Ishikawa (cell line): ENCODE data around the gene ASPDH.

Experiments used
- CEBPB ChIP-seq: IDR thresholded peaks from 2 replicates; pipeline ENCODE4 v1.6.1; 2012
- CREB1 ChIP-seq: IDR thresholded peaks from 2 replicates; pipeline ENCODE4 v1.6.1; 2012; ENCODE audit warnings: low read depth
- EGR1 ChIP-seq: IDR thresholded peaks from 2 replicates; pipeline ENCODE4 v1.6.1; 2012
- EP300 ChIP-seq: IDR thresholded peaks from 2 replicates; pipeline ENCODE4 v1.6.1; 2012; ENCODE audit warnings: borderline replicate concordance
- FOXM1 ChIP-seq: IDR thresholded peaks from 2 replicates; pipeline ENCODE4 v1.6.1; 2012; ENCODE audit warnings: low read depth, borderline replicate concordance
- NFIC ChIP-seq: IDR thresholded peaks from 2 replicates; pipeline ENCODE4 v1.6.1; 2012
- RAD21 ChIP-seq: IDR thresholded peaks from 2 replicates; pipeline ENCODE4 v1.6.1; 2012; ENCODE audit warnings: low read depth
- TAF1 ChIP-seq: IDR thresholded peaks from 2 replicates; pipeline ENCODE4 v1.6.1; 2012; ENCODE audit warnings: low read depth, mild to moderate bottlenecking
- TCF12 ChIP-seq: IDR thresholded peaks from 2 replicates; pipeline ENCODE4 v1.6.1; 2012; ENCODE audit warnings: low read depth
- TEAD4 ChIP-seq: IDR thresholded peaks from 2 replicates; pipeline ENCODE4 v1.6.1; 2012
- YY1 ChIP-seq: IDR thresholded peaks from 2 replicates; pipeline ENCODE4 v1.6.1; 2012; ENCODE audit warnings: low read depth
- ZBTB7A ChIP-seq: IDR thresholded peaks from 2 replicates; pipeline ENCODE4 v1.6.1; 2012; ENCODE audit warnings: low read depth
- TF ChIP-seq, protein P1 (sequence below): IDR thresholded peaks from 2 replicates; pipeline ENCODE4 v1.6.1; 2012
- TF ChIP-seq, protein P2 (sequence below): IDR thresholded peaks from 2 replicates; pipeline ENCODE4 v1.6.1; 2012
- TF ChIP-seq, protein P3 (sequence below): IDR thresholded peaks from 2 replicates; pipeline ENCODE4 v1.6.1; 2012; ENCODE audit warnings: low read depth, mild to moderate bottlenecking

The ASPDH gene

DNA sequence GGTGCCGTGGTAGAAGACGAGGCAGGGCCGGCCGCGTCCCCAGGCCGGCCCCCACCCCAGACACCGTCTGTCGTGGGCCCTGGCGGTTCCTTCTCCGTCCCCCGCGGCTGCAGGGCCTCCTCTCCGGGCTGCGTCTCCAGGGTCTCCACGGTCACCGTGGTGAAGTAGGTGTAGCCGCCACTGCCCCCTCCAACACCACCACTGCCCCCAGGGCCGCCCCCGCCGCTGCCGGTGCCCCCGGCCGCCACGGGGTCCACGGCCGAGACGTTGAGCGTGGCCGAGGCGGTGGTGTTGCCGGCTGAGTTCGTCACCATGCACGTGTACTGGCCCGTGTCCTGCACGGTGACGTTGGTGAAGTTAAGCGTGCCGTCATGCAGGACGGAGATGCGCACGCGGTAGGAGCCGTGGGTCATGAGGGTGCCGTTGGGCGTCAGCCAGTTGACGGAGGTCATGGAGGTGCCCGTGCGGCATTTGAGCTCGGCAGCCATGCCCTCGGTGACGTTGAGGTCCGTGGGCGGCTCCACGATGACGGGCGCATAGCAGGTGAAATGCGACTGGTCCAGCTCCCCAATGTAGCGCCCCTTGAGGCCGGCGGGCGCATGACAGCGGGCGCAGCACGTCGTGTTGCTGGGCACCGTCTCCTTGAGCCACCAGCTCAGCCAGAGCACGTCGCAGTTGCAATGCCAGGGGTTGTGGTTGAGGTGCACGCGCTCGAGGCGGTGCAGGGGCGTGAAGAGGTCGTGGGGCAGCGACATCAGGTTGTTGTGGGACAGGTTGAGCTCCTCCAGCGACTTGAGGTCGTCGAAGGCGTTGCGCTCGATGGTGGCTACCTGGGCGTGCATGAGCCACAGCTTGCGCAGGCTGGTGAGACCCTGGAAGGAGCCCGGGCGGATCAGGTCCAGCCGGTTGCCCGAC lies 4.6 kb upstream of the ASPDH start:
- TF ChIP-seq, protein P1, sequence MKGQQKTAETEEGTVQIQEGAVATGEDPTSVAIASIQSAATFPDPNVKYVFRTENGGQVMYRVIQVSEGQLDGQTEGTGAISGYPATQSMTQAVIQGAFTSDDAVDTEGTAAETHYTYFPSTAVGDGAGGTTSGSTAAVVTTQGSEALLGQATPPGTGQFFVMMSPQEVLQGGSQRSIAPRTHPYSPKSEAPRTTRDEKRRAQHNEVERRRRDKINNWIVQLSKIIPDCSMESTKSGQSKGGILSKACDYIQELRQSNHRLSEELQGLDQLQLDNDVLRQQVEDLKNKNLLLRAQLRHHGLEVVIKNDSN, result no peak
- TF ChIP-seq TEAD4 (no peak), YY1 (no peak), RAD21 (no peak), CREB1 (no peak), EP300 (no peak), CEBPB (no peak), ZBTB7A (no peak), TAF1 (no peak), EGR1 (no peak), TCF12 (no peak), FOXM1 (no peak), NFIC (no peak)
- TF ChIP-seq, protein P2, sequence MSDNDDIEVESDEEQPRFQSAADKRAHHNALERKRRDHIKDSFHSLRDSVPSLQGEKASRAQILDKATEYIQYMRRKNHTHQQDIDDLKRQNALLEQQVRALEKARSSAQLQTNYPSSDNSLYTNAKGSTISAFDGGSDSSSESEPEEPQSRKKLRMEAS, result no peak
- TF ChIP-seq, protein P3, sequence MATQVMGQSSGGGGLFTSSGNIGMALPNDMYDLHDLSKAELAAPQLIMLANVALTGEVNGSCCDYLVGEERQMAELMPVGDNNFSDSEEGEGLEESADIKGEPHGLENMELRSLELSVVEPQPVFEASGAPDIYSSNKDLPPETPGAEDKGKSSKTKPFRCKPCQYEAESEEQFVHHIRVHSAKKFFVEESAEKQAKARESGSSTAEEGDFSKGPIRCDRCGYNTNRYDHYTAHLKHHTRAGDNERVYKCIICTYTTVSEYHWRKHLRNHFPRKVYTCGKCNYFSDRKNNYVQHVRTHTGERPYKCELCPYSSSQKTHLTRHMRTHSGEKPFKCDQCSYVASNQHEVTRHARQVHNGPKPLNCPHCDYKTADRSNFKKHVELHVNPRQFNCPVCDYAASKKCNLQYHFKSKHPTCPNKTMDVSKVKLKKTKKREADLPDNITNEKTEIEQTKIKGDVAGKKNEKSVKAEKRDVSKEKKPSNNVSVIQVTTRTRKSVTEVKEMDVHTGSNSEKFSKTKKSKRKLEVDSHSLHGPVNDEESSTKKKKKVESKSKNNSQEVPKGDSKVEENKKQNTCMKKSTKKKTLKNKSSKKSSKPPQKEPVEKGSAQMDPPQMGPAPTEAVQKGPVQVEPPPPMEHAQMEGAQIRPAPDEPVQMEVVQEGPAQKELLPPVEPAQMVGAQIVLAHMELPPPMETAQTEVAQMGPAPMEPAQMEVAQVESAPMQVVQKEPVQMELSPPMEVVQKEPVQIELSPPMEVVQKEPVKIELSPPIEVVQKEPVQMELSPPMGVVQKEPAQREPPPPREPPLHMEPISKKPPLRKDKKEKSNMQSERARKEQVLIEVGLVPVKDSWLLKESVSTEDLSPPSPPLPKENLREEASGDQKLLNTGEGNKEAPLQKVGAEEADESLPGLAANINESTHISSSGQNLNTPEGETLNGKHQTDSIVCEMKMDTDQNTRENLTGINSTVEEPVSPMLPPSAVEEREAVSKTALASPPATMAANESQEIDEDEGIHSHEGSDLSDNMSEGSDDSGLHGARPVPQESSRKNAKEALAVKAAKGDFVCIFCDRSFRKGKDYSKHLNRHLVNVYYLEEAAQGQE, result no peak

DNA sequence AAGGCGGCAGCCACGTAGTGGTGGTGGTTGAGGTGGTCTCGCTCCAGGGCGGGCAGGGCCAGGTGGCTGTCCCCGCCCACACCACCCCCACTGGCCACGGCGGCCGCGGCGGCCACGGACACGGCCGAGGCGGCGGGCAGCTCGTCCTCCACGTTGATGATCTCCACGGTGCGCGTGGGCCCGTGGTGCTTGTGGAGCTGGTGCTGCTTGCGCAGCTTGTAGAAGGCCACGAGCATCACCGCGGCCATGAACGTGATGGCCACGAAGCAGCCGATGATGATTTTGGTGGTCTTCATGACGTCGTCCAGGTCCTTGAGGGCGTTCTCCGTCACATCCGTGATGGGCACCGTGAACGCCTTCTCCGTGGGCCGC lies 4.0 kb upstream of the ASPDH start:
- no peak for TF ChIP-seq TCF12
- no peak for TF ChIP-seq NFIC

DNA sequence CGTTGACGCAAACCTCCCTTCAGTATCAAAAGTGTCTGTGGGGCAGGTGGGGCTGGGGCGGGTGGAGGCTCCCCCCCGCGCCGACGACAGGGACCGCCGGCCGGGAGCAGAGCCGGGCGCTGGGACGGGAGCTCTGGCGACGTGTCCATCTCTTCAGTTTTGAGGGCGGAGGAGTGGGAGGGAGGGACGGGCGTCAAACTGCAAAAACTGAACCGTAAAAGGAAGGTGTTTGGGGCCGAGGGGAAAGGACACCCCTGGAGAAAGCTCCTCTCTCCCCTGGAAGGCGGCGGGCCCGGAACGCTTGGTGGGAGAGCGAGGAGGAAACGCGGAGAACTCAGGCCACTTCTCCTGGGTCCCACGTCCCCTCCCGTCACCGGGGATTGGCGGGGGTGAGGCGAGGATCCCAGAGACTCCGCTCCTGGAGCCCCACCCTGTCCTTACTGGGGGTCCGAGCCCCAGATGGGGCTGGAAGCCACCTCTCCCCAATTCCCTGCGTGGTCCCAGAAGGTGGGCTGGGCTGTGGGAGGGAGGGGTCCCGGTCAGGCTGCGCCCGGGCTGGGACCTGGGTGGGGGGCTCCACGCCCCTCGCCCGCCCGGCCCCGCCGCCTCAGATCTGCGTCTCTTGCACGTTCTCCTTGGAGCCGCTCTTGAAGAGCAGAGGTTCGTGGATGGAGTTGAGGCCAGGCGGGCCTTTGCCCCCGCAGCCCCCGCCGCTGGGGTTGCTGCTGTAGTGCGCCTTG lies 3.4 kb upstream of the ASPDH start:
- TF ChIP-seq ZBTB7A (0 out of 2 replicates have a peak, but pooled peaks have one; percentile 21), EGR1 (no peak)

DNA sequence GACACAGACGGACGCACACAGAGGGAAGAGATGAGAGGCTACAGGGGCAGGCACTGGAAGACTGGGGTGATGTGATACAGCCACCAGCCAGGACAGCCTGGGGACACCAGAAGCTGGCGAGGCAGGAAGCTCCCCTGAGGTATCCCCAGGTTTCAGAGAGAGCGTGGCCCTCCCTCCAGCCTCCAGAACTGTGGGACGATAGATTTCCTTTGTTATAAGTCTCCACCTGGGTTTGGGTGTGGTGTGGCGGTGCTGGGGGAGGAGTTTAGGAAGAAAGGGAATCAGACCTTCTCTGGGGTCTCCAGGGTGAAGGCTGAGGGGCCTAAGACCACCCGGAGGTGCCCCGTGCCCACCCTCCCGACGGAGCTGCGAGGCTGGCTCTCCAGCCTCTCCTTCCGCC lies 2.7 kb upstream of the ASPDH start:
- no peak for TF ChIP-seq EGR1
- TF ChIP-seq ZBTB7A, result no peak
- TF ChIP-seq CREB1, result no peak
- no peak for TF ChIP-seq CEBPB
- no peak for TF ChIP-seq NFIC
- TF ChIP-seq, protein P2, result no peak
- TF ChIP-seq TEAD4, result no peak
- no peak for TF ChIP-seq RAD21
- no peak for TF ChIP-seq YY1

DNA sequence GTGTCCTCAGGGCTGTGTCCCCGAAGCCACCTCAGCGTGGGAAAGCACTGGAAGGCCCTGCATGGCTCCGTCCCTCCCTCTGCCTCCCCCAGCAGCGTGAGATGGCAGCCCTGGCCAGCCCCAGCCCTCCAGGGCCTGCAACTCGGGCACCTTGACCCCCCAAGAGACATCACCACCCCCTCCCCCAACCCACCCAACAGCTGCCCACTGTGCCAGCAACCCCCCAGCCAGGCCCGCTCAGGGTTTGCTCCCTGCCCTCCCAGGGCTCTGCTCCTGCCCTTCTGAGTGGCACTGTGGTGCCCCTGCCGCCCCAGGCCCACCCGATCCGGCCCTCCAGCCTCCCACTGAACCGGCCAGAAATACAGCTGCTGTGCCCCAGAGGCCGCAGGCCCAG lies 1.5 kb upstream of the ASPDH start:
- TF ChIP-seq TAF1, result no peak
- TF ChIP-seq EGR1, result no peak
- TF ChIP-seq RAD21, result no peak
- TF ChIP-seq EP300, result no peak
- no peak for TF ChIP-seq ZBTB7A
- no peak for TF ChIP-seq TCF12
- no peak for TF ChIP-seq CEBPB
- no peak for TF ChIP-seq YY1
- no peak for TF ChIP-seq CREB1
- TF ChIP-seq NFIC, result no peak
- TF ChIP-seq FOXM1, result no peak

DNA sequence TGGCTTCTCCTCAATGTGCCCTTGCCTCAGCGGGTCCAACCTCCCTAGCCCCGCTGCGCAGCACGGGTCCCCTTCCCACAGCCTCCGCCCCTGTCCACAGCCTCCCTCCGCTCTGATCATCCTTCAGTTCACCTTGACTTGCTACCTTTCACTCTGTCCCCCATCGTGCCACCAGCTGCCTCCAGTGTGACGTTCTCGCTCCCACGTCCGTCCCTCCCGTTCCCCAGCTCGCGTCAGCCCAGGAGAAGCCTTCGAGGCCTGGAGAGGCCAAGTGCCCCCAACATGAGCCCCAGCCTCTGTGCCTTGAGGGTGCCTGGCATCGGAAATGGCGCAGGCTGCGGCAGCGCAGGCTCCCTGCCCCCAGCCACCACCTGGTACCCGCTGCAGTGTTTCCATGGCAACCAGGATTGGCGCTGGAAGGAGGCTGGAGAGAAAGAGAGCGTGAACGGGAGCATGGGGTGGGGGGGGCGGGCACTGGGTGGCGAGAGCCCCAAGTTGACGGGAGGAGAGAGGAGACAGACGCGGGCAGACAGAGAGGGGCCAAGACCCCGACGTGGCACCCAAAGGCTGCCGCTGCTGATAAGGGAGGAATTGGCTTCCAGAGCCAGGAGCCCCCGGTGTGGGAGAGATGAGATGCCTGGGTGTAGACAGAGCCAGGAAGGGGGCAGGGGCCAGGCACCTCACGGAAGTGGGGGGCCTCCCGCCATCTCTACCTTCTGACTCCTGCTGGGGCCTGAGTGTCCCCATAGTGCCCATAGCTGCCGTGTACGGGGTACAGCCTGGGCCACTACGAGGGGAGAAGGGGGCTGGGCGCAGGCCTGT lies 844 bp upstream of the ASPDH start:
- TF ChIP-seq FOXM1 (no peak), CEBPB (no peak), TEAD4 (no peak), TCF12 (no peak), ZBTB7A (no peak), NFIC (no peak)
- TF ChIP-seq, protein P3, result no peak
